ENCODE measurements around the gene MLH1.
"Not testable (repeated sequence)": the region's sequence is repeated elsewhere in the genome, so short reads cannot be mapped to it uniquely, and the experiment has no call there.

DNA sequence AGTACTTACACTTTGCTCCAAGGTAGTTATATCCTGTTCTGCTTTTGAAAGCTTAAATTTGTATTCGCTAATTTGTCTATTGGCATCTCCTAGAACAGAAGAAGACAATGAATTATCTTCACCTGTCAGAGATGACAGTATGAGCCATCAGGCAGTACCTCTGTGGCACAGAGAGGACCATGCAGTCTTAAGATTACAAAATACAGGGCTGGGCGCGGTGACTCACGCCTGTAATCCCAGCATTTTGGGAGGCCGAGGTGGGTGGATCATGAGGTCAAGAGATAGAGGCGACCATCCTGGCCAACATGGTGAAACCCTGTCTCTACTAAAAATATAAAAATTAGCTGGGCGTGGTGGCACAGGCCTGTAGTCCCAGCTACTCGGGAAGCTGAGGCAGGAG is 61.8 kb downstream of the MLH1 start:
- not testable (repeated sequence) for TF ChIP-seq CREB1, FOXK1 (CRISPR knock-in tag; IDR thresholded peaks at IDR 0.05)
- TF ChIP-seq, protein P1, sequence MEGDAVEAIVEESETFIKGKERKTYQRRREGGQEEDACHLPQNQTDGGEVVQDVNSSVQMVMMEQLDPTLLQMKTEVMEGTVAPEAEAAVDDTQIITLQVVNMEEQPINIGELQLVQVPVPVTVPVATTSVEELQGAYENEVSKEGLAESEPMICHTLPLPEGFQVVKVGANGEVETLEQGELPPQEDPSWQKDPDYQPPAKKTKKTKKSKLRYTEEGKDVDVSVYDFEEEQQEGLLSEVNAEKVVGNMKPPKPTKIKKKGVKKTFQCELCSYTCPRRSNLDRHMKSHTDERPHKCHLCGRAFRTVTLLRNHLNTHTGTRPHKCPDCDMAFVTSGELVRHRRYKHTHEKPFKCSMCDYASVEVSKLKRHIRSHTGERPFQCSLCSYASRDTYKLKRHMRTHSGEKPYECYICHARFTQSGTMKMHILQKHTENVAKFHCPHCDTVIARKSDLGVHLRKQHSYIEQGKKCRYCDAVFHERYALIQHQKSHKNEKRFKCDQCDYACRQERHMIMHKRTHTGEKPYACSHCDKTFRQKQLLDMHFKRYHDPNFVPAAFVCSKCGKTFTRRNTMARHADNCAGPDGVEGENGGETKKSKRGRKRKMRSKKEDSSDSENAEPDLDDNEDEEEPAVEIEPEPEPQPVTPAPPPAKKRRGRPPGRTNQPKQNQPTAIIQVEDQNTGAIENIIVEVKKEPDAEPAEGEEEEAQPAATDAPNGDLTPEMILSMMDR (IDR thresholded peaks at IDR 0.05): not testable (repeated sequence)

Data from WTC11 (cell line).